Natural killer cell (primary cell): ENCODE data around the gene CUX1. TPM values are rescaled to one million over a fixed set of nuclear protein-coding genes. Genes with fewer than 3 reads are reported as not detected.

Experiments used
- ATAC-seq, 3 donors: fragments of 150-1000 bp in 2 of 3; fragments of 200-7000 bp in 1 of 3; cut with Tn5 transposase; 1 replicate in 1 of 3; 2 replicates in 2 of 3; pipeline ENCODE4 v1.10.0; 2021; ENCODE audit warnings: mild to moderate bottlenecking in 2 of 3, moderate library complexity in 2 of 3
- DNase-seq, 2 donors: peaks; one replicate each; pipeline versions ENCODE4 v3.0.0 to v3.0.0-alpha.2; 2013 to 2021; ENCODE audit warnings: mixed read lengths in 1 of 2
- H3K27ac ChIP-seq: one replicate; pipeline ENCODE4 v1.5.1; 2013; ENCODE audit warnings: mild to moderate bottlenecking, low read length
- H3K27me3 ChIP-seq: one replicate; pipeline ENCODE4 v1.6.1; 2013; ENCODE audit warnings: low read length; ENCODE audit not compliant: control insufficient read depth, insufficient read depth
- H3K36me3 ChIP-seq: one replicate; pipeline ENCODE4 v1.6.1; 2013; ENCODE audit warnings: low read length; ENCODE audit not compliant: control insufficient read depth, insufficient read depth
- H3K4me1 ChIP-seq: one replicate; pipeline ENCODE4 v1.6.1; 2013; ENCODE audit warnings: low read length; ENCODE audit not compliant: control insufficient read depth, insufficient read depth
- H3K4me3 ChIP-seq: one replicate; pipeline ENCODE4 v1.5.1; 2013; ENCODE audit warnings: low read length
- H3K9me3 ChIP-seq: one replicate; pipeline ENCODE4 v1.6.1; 2013; ENCODE audit warnings: low read length; ENCODE audit not compliant: control insufficient read depth, insufficient read depth
- H3K27ac Mint-ChIP-seq, 2 donors: one replicate each; pipeline ENCODE4 v1.8.0; 2022; ENCODE audit warnings: mild to moderate bottlenecking in 2 of 2, mixed read lengths in 2 of 2, moderate library complexity in 1 of 2
- H3K27me3 Mint-ChIP-seq, 2 donors: one replicate each; pipeline ENCODE4 v1.8.0; 2022; ENCODE audit warnings: low read depth in 2 of 2, mixed read lengths in 2 of 2
- H3K36me3 Mint-ChIP-seq: one replicate; pipeline ENCODE4 v1.8.0; 2022; ENCODE audit warnings: mixed read lengths
- H3K4me1 Mint-ChIP-seq, 2 donors: one replicate each; pipeline ENCODE4 v1.8.0; 2022; ENCODE audit warnings: mixed read lengths in 2 of 2
- H3K4me3 Mint-ChIP-seq: one replicate; pipeline ENCODE4 v1.8.0; 2022; ENCODE audit warnings: mild to moderate bottlenecking, moderate library complexity, mixed read lengths
- H3K9me3 Mint-ChIP-seq, 2 donors: one replicate each; pipeline ENCODE4 v1.8.0; 2022; ENCODE audit warnings: mixed read lengths in 2 of 2
- WGBS: methylation state at CpG from one replicate; pipeline ENCODE4 v1.1.7; 2013; ENCODE audit warnings: missing lambda C conversion rate; ENCODE audit not compliant: insufficient coverage; 5-methylcytosine and 5-hydroxymethylcytosine counted together
- intact Hi-C: fragments of 100-400 bp; cut with micrococcal nuclease; formaldehyde crosslinking; loops from one replicate; pipeline ENCODE4 v1.14.2; 2022
- total RNA-seq, 4 donors: library from RNA; stranded (reverse); fragments of 120-200 nt in 1 of 4; gene quantifications; one replicate each; pipeline versions ENCODE4 v1.2.3 to v1.2.4, GENCODE V29; 2013 to 2022
- TF ChIP-seq, protein P1 (sequence below): fragments of 200-600 bp; IDR thresholded peaks from one replicate; pipeline ENCODE4 v1.8.0; 2022; ENCODE audit warnings: antibody characterized with exemption

The CUX1 gene
- total RNA-seq, 3 donors from 2014 or later (not counting 1 experiment from before 2014, with no cell fraction given) = 59.8 to 77.4 (median 73.6) TPM

DNA sequence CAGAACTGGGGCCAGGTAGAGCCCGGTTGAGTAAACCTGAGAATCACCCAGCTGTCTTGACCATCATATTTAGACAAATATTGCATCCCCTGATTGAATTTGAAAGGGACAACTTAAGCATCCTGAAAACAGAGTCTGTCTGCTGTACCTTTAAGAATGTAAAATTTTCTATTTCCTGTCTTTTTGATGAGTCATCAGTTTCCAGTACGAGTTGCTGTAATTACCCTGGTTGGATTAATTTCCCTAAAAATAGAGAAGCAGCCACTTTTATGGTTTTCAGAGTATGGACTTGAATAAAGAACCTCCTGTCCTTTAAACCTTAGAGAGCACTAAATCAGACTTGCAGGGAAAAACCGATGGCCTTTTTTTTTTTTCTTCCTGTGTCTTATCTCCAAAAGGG lies 304.6 kb downstream of the CUX1 start:
- peaks cover 7% of the 10 kb centered on the region for H3K4me1 ChIP-seq
- no peak for DNase-seq
- ATAC-seq = no peak
- intact Hi-C loops = no loop called here
- H3K36me3 Mint-ChIP-seq = no peaks in the 10 kb centered on the region
- no peak overlapping the region for H3K4me3 ChIP-seq
- H3K36me3 ChIP-seq = no peaks in the 10 kb centered on the region
- TF ChIP-seq, protein P1, sequence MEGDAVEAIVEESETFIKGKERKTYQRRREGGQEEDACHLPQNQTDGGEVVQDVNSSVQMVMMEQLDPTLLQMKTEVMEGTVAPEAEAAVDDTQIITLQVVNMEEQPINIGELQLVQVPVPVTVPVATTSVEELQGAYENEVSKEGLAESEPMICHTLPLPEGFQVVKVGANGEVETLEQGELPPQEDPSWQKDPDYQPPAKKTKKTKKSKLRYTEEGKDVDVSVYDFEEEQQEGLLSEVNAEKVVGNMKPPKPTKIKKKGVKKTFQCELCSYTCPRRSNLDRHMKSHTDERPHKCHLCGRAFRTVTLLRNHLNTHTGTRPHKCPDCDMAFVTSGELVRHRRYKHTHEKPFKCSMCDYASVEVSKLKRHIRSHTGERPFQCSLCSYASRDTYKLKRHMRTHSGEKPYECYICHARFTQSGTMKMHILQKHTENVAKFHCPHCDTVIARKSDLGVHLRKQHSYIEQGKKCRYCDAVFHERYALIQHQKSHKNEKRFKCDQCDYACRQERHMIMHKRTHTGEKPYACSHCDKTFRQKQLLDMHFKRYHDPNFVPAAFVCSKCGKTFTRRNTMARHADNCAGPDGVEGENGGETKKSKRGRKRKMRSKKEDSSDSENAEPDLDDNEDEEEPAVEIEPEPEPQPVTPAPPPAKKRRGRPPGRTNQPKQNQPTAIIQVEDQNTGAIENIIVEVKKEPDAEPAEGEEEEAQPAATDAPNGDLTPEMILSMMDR = no peak
- no peaks in the 10 kb centered on the region for H3K27me3 ChIP-seq
- no peaks in the 10 kb centered on the region for H3K9me3 Mint-ChIP-seq
- no peak overlapping the region for H3K4me3 Mint-ChIP-seq
- no peaks in the 10 kb centered on the region for H3K27me3 Mint-ChIP-seq
- 39% methylated on average over 1 of the region's 3 CpGs for WGBS
- no peak overlapping the region for H3K27ac ChIP-seq
- H3K4me1 Mint-ChIP-seq = peaks cover 7 to 15% of the 10 kb centered on the region in 2 donors
- no peak overlapping the region for H3K27ac Mint-ChIP-seq
- H3K9me3 ChIP-seq = no peaks in the 10 kb centered on the region

DNA sequence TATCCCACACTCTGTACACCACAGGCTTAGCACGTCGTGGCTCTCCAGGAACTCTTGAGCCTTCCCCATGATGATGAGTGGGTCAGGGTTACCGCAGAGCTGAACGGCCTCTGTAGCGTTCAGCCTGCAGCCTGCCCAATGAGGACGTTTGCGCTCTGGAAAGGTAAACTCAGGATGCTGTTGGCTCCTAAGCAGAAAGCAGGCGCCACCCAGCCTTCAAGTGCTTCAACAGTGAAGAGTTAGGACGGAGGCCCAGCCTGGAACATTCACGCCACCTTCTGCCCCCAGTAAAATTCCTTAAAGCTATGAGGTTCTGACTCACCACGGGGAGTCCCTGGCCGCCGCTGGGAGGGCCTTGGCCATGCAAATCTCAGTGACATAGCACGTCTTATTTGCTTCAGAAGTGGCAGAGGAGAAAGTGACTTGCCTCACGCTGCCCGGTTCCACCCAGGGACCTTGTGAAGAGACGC lies 307.7 kb downstream of the CUX1 start:
- Histone ChIP-seq H3K9me3 (no peaks in the 10 kb centered on the region), H3K27ac (no peak overlapping the region), H3K4me3 (no peak overlapping the region), H3K36me3 (no peaks in the 10 kb centered on the region), H3K4me1 (peaks cover 7% of the 10 kb centered on the region), H3K27me3 (no peaks in the 10 kb centered on the region)
- Mint-ChIP-seq H3K36me3 (no peaks in the 10 kb centered on the region), H3K4me1 (peaks cover 7 to 15% of the 10 kb centered on the region in 2 donors), H3K4me3 (no peak overlapping the region), H3K27me3 (no peaks in the 10 kb centered on the region), H3K9me3 (no peaks in the 10 kb centered on the region), H3K27ac (no peak overlapping the region)
- TF ChIP-seq, protein P1 = no peak
- intact Hi-C loops = no loop called here
- 83% methylated on average over 17 of the region's 17 CpGs for WGBS
- ATAC-seq (no peak), DNase-seq (no peak)

DNA sequence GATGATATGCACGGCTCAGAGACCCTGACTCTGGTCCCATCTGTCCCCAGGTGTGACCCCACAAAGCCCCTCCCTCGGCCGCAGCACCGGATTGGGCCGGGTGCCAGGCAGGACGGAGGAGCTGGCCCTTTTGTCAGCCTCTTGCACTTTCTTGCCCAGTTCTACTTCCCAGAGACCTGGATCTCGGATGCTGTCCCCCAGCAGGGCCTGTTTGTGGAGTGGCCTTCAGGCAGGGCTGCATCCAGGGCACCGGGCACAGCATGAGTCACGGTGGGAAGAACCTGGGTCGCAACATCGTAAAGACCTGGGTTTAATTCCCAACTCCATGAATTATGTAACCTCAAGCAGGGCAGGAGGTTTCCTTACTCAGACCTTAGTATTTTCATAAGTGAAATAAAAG lies 310.9 kb downstream of the CUX1 start:
- 85% methylated on average over 11 of the region's 11 CpGs for WGBS
- ATAC-seq (no peak), DNase-seq (no peak)
- H3K4me1 ChIP-seq = no peaks in the 10 kb centered on the region
- H3K4me3 ChIP-seq = no peak overlapping the region
- Mint-ChIP-seq H3K4me1 (peaks cover 0 to 6% of the 10 kb centered on the region in 2 donors), H3K27me3 (no peaks in the 10 kb centered on the region), H3K27ac (no peak overlapping the region), H3K36me3 (no peaks in the 10 kb centered on the region), H3K9me3 (no peaks in the 10 kb centered on the region), H3K4me3 (no peak overlapping the region)
- intact Hi-C loops = no loop called here
- no peaks in the 10 kb centered on the region for H3K27me3 ChIP-seq
- H3K36me3 ChIP-seq = no peaks in the 10 kb centered on the region
- H3K9me3 ChIP-seq = no peaks in the 10 kb centered on the region
- H3K27ac ChIP-seq = no peak overlapping the region
- TF ChIP-seq, protein P1 = no peak

DNA sequence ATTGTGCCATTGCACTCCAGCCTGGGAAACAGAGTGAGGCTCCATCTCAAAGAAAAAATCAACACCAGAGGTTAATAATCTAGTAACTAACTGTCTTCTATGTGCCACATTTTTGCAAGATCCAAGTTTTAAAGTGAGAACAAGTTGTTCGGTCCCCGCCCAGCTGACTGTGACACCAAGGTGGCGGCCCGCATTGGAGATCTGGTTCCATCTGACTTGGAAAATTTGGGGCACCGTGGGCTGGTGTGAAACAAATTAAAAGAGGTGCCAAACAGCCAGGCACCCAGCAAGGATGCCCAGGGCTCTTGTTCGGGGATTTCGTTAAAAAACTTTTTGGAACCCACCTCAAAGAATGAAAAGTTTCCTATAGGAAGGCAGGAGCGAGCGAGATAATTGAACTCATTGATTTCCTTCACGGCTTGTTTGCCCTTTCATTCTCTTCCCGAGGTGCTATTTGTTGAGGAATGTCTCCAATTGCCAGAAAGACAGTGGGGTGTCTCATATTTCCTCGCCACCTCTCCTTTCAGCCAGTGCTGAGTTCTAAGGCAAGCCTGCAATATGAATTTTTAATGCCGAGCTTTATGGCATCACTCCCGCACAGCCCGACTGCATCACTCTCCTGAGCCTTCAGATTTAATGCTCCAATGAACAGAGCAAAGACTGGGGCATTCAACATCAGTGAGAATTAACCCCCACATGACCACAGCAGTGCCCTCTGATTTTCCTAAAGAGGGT lies 312.4 kb downstream of the CUX1 start:
- 93% methylated on average over 15 of the region's 15 CpGs for WGBS
- no peaks in the 10 kb centered on the region for H3K27me3 Mint-ChIP-seq
- intact Hi-C loops = no loop called here

More for the DNA sequence above, 312.4 kb downstream of the CUX1 start:
- H3K9me3 Mint-ChIP-seq = no peaks in the 10 kb centered on the region
- H3K36me3 ChIP-seq = no peaks in the 10 kb centered on the region
- ATAC-seq = no peak
- no peaks in the 10 kb centered on the region for H3K4me1 ChIP-seq
- no peaks in the 10 kb centered on the region for H3K36me3 Mint-ChIP-seq
- H3K4me3 Mint-ChIP-seq = no peak overlapping the region
- no peak overlapping the region for H3K27ac Mint-ChIP-seq
- H3K4me1 Mint-ChIP-seq = peaks cover 0 to 6% of the 10 kb centered on the region in 2 donors
- no peak overlapping the region for H3K27ac ChIP-seq
- no peak overlapping the region for H3K4me3 ChIP-seq
- DNase-seq = no peak
- TF ChIP-seq, protein P1 = no peak
- H3K9me3 ChIP-seq = no peaks in the 10 kb centered on the region
- no peaks in the 10 kb centered on the region for H3K27me3 ChIP-seq
